HepG2 (cell line): ENCODE results near the gene CREBBP. TPM values are rescaled to one million over a fixed set of nuclear protein-coding genes. Genes with fewer than 3 reads are reported as not detected.
A peak's percentile ranks its signal among the peaks of the same experiment; 100 is the strongest.

Experiments used
- CAMTA2 ChIP-seq: sonication (generic); formaldehyde crosslinking; IDR thresholded peaks from 2 replicates; pipeline ENCODE4 v1.4.0; 2020; ENCODE audit warnings: mild to moderate bottlenecking, missing genetic modification reagents, borderline replicate concordance
- HNRNPK ChIP-seq: fragments of 200-400 bp; formaldehyde crosslinking; IDR thresholded peaks from 2 replicates; pipeline ENCODE4 v1.6.1; 2018; ENCODE audit warnings: low read length, low read depth, moderate library complexity, mild to moderate bottlenecking; ENCODE audit not compliant: poor library complexity, severe bottlenecking
- HOXA5 ChIP-seq: sonication (generic); formaldehyde crosslinking; IDR thresholded peaks from 2 replicates; pipeline ENCODE4 v1.4.0; 2020; ENCODE audit warnings: missing genetic modification reagents
- JUND ChIP-seq: sonication (generic); formaldehyde crosslinking; IDR thresholded peaks from 2 replicates; pipeline ENCODE4 v1.8.0; 2022; ENCODE audit warnings: mild to moderate bottlenecking, missing genetic modification reagents
- KDM5A ChIP-seq: fragments of 200-600 bp; sonication (generic); IDR thresholded peaks from 2 replicates; pipeline ENCODE4 v1.7.0; 2018; ENCODE audit warnings: antibody characterized with exemption, mild to moderate bottlenecking, low read length, borderline replicate concordance
- MED13 ChIP-seq: sonication (generic); formaldehyde crosslinking; IDR thresholded peaks from 2 replicates; pipeline ENCODE4 v1.5.0; 2020; ENCODE audit warnings: missing genetic modification reagents
- MED8 ChIP-seq: sonication (generic); formaldehyde crosslinking; IDR thresholded peaks from 2 replicates; pipeline ENCODE4 v1.8.1; 2023; ENCODE audit warnings: mild to moderate bottlenecking, missing genetic modification reagents; ENCODE audit not compliant: insufficient replicate concordance
- NONO ChIP-seq, 2 experiments: fragments of 450-650 bp in 1 of 2; sonication (generic) in 1 of 2; formaldehyde crosslinking in 1 of 2; IDR thresholded peaks in 1 of 2; conservative IDR thresholded peaks in 1 of 2; 2 replicates each; pipeline versions ENCODE4 v1.6.1 to v1.8.0; 2017 to 2022; ENCODE audit warnings: mild to moderate bottlenecking in 1 of 2, missing genetic modification reagents in 1 of 2, moderate library complexity in 1 of 2
- RBM39 ChIP-seq: fragments of 200-400 bp; formaldehyde crosslinking; IDR thresholded peaks from one replicate; pipeline ENCODE4 v1.6.1; 2018; ENCODE audit warnings: antibody characterized with exemption, mild to moderate bottlenecking, low read depth, low read length; ENCODE audit not compliant: poor library complexity, severe bottlenecking
- REST ChIP-seq, 2 experiments: IDR thresholded peaks; 2 replicates each; pipeline ENCODE4 v1.6.1; 2011 to 2012; ENCODE audit warnings: low read length in 2 of 2, borderline replicate concordance in 1 of 2, low read depth in 1 of 2, mild to moderate bottlenecking in 1 of 2, moderate library complexity in 1 of 2
- THAP11 ChIP-seq: IDR thresholded peaks from 2 replicates; pipeline ENCODE4 v1.6.1; 2016; ENCODE audit warnings: missing biosample characterization, missing genetic modification reagents
- ZFP82 ChIP-seq: sonication (generic); formaldehyde crosslinking; IDR thresholded peaks from 2 replicates; pipeline ENCODE4 v1.5.1; 2020; ENCODE audit warnings: mild to moderate bottlenecking, missing genetic modification reagents, borderline replicate concordance
- ZNF10 ChIP-seq: sonication (generic); formaldehyde crosslinking; IDR thresholded peaks from 2 replicates; pipeline ENCODE4 v1.4.0; 2020; ENCODE audit warnings: mild to moderate bottlenecking, low read depth, missing genetic modification reagents, borderline replicate concordance
- ZNF143 ChIP-seq: sonication (generic); formaldehyde crosslinking; IDR thresholded peaks from 2 replicates; pipeline ENCODE4 v1.4.0; 2020; ENCODE audit warnings: missing genetic modification reagents
- ZNF792 ChIP-seq: IDR thresholded peaks from 2 replicates; pipeline ENCODE4 v1.6.1; 2016
- polyA plus RNA-seq, 8 experiments: library from polyadenylated mRNA; depleted of rRNA in 3 of 8; stranded (reverse) in 7 of 8; unstranded in 1 of 8; fragments of >200 nt; fragmentation: Illumina TruSeq in 4 of 8; extraction: Trizol in 4 of 8; gene quantifications; 2 replicates each; pipeline versions ENCODE4 v1.2.1 to v1.2.3, GENCODE V29; 2011 to 2016; ENCODE audit warnings: low read depth in 4 of 8, missing spikeins in 1 of 8, mixed read lengths in 1 of 8; ENCODE audit not compliant: insufficient read depth in 1 of 8
- total RNA-seq, 5 experiments: library from RNA; depleted of rRNA; stranded (reverse); fragments of >200 nt; fragmentation: Illumina TruSeq; extraction: Trizol; gene quantifications; 2 replicates each; pipeline ENCODE4 v1.2.3, GENCODE V29; 2016; ENCODE audit warnings: low read depth in 1 of 5
- TF ChIP-seq, protein P1 (sequence below): sonication (generic); formaldehyde crosslinking; IDR thresholded peaks from 2 replicates; pipeline ENCODE4 v1.4.0; 2020; ENCODE audit warnings: missing genetic modification reagents, borderline replicate concordance
- TF ChIP-seq, protein P2 (sequence below): sonication (generic); formaldehyde crosslinking; IDR thresholded peaks from 2 replicates; pipeline ENCODE4 v1.4.0; 2020; ENCODE audit warnings: missing genetic modification reagents

CREBBP gene
- total and polyA plus RNA-seq, 2 of the 13 experiments (the other 11 are each of a cell fraction or from before 2014, with no cell fraction given): 5.3 to 10.4 TPM

DNA sequence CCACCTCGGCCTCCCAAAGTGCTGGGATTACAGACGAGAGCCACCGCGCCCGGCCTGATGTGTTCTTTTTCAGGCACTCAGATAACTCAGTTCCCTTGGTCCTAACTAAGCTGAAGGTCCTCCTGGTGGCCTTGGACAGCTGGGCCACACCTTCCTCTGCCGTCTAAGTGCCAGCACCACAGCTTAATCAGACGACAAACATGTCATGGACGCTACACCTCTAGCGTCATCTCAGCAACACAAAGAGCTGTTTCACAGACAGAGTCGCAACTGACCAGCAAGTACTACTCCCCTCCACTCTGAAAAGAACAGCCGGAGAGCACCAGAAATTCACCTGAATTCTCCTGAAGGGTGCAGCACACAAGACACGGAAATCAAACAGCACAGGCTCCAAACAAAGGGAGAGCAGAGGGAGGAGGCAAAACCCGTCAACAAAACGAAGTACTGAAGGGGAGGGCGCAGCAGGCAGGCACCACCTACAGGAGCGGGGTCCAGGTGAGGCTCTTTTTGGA, 167.6 kb downstream of the CREBBP start (continued):
- TF ChIP-seq REST (IDR thresholded peaks at IDR 0.05; ENCODE audit: borderline replicate concordance in 1 of 2, low read depth in 1 of 2, low read length in 2 of 2) (no peak), THAP11 (CRISPR knock-in tag) (no peak), HNRNPK (no peak), RBM39 (no peak), ZNF792 (CRISPR knock-in tag) (peak; percentile 56; the same call in 1 of the 2 replicates), ZNF143 (CRISPR knock-in tag) (no peak), ZNF10 (CRISPR knock-in tag) (no peak), NONO (IDR thresholded peaks at IDR 0.05) (no peak), NONO (CRISPR knock-in tag; conservative IDR thresholded peaks at IDR 0.05) (no peak), HOXA5 (CRISPR knock-in tag) (no peak), ZFP82 (no peak), MED8 (no peak), MED13 (CRISPR knock-in tag) (no peak), KDM5A (no peak), CAMTA2 (no peak), JUND (CRISPR knock-in tag) (no peak)
- TF ChIP-seq, protein P1, sequence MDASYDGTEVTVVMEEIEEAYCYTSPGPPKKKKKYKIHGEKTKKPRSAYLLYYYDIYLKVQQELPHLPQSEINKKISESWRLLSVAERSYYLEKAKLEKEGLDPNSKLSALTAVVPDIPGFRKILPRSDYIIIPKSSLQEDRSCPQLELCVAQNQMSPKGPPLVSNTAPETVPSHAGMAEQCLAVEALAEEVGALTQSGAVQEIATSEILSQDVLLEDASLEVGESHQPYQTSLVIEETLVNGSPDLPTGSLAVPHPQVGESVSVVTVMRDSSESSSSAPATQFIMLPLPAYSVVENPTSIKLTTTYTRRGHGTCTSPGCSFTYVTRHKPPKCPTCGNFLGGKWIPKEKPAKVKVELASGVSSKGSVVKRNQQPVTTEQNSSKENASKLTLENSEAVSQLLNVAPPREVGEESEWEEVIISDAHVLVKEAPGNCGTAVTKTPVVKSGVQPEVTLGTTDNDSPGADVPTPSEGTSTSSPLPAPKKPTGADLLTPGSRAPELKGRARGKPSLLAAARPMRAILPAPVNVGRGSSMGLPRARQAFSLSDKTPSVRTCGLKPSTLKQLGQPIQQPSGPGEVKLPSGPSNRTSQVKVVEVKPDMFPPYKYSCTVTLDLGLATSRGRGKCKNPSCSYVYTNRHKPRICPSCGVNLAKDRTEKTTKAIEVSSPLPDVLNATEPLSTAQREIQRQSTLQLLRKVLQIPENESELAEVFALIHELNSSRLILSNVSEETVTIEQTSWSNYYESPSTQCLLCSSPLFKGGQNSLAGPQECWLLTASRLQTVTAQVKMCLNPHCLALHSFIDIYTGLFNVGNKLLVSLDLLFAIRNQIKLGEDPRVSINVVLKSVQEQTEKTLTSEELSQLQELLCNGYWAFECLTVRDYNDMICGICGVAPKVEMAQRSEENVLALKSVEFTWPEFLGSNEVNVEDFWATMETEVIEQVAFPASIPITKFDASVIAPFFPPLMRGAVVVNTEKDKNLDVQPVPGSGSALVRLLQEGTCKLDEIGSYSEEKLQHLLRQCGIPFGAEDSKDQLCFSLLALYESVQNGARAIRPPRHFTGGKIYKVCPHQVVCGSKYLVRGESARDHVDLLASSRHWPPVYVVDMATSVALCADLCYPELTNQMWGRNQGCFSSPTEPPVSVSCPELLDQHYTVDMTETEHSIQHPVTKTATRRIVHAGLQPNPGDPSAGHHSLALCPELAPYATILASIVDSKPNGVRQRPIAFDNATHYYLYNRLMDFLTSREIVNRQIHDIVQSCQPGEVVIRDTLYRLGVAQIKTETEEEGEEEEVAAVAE (CRISPR knock-in tag): no peak
- TF ChIP-seq, protein P2, sequence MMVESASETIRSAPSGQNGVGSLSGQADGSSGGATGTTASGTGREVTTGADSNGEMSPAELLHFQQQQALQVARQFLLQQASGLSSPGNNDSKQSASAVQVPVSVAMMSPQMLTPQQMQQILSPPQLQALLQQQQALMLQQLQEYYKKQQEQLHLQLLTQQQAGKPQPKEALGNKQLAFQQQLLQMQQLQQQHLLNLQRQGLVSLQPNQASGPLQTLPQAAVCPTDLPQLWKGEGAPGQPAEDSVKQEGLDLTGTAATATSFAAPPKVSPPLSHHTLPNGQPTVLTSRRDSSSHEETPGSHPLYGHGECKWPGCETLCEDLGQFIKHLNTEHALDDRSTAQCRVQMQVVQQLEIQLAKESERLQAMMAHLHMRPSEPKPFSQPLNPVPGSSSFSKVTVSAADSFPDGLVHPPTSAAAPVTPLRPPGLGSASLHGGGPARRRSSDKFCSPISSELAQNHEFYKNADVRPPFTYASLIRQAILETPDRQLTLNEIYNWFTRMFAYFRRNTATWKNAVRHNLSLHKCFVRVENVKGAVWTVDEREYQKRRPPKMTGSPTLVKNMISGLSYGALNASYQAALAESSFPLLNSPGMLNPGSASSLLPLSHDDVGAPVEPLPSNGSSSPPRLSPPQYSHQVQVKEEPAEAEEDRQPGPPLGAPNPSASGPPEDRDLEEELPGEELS (CRISPR knock-in tag): peak; percentile 40; the same call in 1 of the 2 replicates
